GDM1 (cell line): ENCODE measurements around the gene CHSY1.

Source experiments
- DNase-seq: peaks from one replicate; lab custom pipeline; 2025; lab: John Stamatoyannopoulos, UW

CHSY1 gene

GRCh38 chr15:101188637-101189408 lies 63.0 kb downstream of the CHSY1 start:
- DNase-seq, result no peak

DNA sequence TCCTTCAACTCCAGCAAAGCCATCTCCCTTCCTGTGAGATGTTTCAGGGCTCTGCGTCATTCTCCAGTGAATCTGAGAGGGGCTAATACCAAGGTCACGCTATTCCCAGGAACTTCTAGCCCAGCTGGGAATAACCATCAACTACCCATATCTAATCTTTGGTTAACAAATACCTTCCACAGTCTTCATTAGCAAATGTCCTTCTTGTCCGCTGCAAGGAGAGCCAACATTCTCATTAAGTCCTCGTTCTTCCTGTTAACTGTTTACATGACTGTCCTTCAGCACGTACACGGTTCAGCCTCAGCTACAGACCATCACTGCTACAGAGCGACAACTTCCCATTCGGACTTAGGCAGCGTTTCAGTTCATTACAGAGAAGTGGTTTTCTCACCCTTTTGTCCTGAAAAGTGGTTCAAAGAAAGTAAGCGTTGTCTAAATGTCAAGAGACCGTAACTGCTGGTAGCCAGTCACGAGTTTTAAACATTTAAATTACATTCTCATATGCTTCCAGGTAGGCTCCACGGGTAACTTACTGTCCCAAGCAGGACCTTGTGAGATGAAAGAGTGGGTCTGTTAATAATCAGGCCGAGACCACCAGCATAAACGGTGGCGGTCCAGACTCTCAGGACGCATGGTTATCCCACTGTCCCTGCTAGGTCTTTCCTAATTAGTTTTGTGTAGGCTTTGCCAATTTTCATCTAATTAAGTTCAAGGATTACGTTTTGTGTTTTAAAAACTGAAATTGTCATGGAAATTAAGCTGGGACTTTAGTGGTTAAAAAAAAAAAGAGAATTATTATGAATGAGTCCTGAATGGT lies 63.8 kb downstream of the CHSY1 start:
- DNase-seq, result no peak

- no peak for DNase-seq
Observed at GRCh38 chr15:101185770-101186169, 66.1 kb downstream of the CHSY1 start.

- DNase-seq, result no peak
Observed at GRCh38 chr15:101185336-101185735, 66.5 kb downstream of the CHSY1 start.

GRCh38 chr15:101184830-101185229 lies 67.0 kb downstream of the CHSY1 start:
- no peak for DNase-seq

DNA sequence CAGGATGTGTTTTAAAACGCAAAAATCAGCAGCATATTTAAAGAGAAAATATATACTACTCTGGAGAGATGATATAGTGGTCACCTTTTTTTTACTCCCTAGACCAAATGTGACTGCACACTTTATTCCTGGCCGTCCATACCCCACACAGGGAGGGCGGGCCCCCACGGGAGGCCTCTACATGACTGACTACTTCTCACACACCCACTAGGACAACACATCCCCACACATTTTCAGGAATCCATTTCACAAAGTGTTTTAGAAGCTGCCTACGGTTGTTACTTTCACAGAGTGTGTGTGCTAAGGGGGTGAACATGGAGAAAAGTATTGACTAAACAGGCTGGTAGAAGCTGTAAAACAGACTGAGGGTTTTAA lies 67.9 kb downstream of the CHSY1 start:
- no peak for DNase-seq

DNA sequence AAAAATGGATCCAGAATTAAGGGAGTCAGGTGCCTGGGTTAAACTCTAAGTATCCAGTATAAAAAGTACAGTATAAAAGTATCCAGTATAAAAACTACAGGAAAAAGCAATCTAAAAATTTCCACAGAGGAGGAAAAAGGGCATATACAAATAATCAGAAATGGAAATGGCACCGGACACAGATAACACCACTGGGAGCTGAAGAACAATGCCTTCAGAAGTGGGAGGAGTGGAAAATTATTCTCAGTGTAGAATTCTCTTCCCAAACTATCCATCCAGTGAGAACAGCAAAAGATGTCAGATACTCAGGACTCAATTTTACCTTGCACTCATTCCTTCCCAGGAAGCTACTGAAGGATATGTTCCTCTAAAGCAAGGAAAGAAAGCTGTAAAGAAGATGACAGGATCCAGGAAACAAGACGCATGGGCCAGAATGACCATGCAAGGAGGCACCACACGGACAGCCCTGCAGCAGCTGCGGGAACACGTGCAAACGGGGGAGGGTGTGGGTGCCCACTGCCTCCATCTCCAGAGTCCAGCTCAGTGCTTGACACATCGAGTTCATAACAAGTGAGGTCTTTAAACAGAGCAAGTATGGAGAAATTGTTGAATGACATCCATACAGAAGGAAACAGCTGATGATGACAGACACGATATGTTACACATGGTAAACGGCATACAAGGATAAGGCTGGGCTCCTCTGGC lies 68.5 kb downstream of the CHSY1 start:
- no peak for DNase-seq

DNA sequence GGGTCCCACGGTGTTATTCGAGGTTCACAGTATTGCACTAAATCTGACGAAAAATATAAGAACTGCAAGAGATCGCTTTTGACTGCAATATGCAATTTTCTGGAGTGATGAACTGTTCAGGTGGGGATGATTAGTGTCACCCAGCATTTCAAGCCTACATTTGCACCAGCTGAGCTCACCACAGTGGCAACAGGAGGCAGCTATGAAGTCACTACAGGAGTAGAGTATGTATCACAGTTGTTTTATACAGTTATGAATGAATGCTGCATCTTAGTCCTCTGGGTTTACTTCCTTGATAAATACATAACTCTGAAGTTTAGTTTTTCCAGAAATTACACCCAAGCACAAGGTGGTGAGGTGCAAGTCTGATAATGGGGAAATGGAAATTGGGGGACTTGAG lies 69.6 kb downstream of the CHSY1 start:
- no peak for DNase-seq

- no peak for DNase-seq
Observed at GRCh38 chr15:101181349-101181748, 70.5 kb downstream of the CHSY1 start.

- no peak for DNase-seq
Observed at GRCh38 chr15:101180620-101181307, 71.1 kb downstream of the CHSY1 start.

- no peak for DNase-seq
Observed at GRCh38 chr15:101179341-101180153, 72.3 kb downstream of the CHSY1 start.

- no peak for DNase-seq
Observed at GRCh38 chr15:101178931-101179330, 72.9 kb downstream of the CHSY1 start.

- no peak for DNase-seq
Observed at GRCh38 chr15:101178479-101178878, 73.4 kb downstream of the CHSY1 start.

GRCh38 chr15:101177866-101178265 lies 74.0 kb downstream of the CHSY1 start:
- no peak for DNase-seq

GRCh38 chr15:101176625-101177024 lies 75.2 kb downstream of the CHSY1 start:
- no peak for DNase-seq

- DNase-seq, result peak; percentile 61
Observed at GRCh38 chr15:101175401-101175800, 76.4 kb downstream of the CHSY1 start.

DNA sequence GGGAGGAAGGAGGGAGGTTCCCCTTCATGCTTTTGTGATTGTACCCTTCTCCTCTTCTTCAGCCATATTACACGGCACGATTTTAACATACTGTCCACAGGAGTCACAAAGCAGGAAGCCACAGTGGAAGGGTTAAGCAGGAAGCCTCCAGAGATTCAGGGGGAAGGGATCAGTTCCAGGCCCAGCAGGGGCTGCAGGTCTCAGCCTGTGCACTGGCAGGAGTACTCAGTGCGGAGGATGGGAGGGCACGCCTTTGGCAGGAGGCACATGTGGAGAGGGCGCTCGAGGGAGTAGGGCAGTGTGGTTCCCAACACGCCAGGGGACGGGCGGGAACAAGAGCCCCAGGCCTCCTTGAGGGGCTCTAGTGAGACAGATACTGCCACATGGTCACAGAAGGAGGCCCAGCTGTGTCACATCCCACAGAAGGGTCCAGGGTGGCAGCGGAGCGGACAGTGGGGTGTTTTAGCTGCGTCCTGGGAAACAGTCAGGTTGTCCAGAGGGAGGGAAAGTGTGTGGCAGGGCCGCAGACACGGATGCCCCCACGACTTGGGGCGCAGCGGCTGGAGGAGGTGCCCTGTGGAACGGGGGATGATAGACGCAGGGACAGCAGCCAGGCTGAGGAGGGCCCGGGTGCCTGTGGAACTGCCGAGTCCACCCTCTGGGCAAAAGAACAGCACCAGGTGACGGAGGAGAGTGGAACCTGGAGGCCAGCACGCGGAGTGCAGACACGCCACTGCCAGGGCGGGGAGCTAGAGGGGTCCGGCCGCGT lies 77.5 kb downstream of the CHSY1 start:
- DNase-seq, result no peak

DNA sequence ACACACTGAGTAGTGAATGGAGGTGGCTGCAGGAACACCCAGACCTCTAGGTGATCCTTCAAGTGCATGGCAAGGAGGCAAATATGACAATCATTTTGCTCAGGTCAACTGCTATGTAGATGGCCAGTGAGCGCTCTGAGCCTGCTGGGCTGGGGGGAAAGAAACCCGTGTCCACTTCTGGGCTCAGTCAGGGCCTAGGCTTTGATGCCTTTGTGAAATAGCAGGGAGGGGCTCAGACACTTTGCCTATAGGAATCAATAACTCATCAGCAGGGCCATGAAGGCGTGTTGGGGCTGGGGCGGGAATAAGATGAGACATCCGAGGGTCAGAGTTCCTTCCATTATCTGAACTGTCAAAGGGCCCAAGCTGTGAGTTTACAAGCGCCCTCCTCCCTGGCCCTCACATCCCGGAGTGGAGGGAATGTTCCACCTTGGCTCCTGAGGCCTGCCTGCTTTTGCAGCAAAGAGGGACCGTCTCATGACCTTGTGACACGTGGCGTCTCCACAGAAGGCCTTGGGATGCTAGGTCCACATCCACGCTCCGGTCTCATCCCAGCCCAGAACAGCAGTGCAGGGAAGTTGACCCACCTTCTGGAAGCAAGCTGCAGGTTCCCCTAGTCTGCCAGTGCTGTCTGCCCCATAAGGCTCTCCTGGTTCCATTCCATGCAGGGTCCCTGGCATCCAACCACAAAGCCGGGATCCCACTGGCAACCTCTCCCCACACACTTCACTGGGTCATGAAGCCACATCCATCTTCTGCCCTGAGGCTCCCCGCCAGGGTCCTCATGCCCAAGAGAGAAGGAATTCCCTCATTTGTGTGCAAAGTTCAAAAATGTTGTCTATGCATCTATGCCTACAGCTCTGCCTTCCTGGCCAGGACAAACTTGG lies 78.4 kb downstream of the CHSY1 start:
- no peak for DNase-seq

DNA sequence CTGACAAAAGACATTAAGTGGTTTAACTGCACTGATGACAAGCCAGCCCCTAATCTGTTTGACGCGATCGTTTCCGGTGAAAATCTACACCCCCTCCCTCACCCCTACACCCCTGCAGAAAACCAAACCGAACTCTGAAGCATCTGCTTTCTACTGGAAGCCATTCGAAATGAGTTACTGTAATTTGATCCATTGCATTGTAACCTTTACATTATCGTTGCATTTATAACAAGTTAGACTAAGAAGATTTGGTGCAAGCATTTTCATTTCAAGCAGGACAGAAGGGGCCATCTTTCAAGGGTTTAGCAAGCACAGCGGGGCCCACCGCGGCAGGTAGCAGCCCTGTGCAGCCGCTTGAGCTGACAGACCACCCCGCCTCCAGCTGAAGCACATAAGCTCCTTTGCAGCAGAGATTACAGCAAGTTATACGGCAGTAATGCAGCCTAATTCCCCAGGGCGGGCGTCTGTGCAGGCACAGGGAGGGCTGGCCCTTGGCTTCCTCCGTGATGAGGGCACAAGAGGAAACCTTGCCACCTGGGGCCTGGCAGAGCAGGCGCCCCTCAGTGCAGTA lies 79.3 kb downstream of the CHSY1 start:
- no peak for DNase-seq
